ENCODE results near the gene CAPN10. TPM values are rescaled to one million over a fixed set of nuclear protein-coding genes. Genes with fewer than 3 reads are reported as not detected.

The CAPN10 gene
- total and polyA plus RNA-seq, 3 experiments from 2014 or later: 19.5 to 40.5 (median 36.1) TPM

DNA sequence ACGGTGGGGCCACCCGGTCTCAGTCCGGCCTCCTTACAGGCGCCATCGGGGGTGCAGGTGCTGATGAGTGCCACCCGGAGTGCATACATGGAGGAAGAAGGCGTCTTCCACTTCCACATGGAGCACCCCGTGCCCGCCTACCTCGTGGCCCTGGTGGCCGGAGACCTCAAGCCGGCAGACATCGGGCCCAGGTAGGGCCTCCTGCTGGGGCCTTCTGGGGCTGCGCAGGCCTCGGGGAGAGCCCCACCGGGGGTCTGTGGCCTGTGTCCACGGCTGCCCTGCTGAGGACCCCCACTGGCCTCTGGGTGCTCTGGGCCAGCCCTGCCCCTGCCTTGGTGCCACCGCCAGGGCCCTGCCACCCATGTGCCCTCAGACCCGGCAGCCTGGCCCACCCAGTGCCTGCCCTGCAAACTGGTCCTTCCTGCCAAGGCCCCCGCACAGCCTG lies 13.4 kb upstream of the CAPN10 start:
- Mint-ChIP-seq H3K36me3 (peaks cover 0 to 61% (median 2%) of the 10 kb centered on the region in 3 donors), H3K9me3 (no peaks in the 10 kb centered on the region), H3K4me3 (no peak overlapping the region), H3K4me1 (peaks cover 24 to 34% (median 26%) of the 10 kb centered on the region in 3 donors), H3K27me3 (no peaks in the 10 kb centered on the region), H3K27ac (peak overlapping the region in 2 of 8 donors; percentile 15 to 24)
- DNase-seq: peak in 1 of 5 donors; percentile 41
- H3K27ac ChIP-seq (ENCODE audit: low read depth, low read length): no peak overlapping the region
- peaks cover 29% of the 10 kb centered on the region for H3K4me1 ChIP-seq (ENCODE audit: insufficient read depth, low read length)
- H3K4me3 ChIP-seq (ENCODE audit: low read length): no peak overlapping the region
- H3K27me3 ChIP-seq (ENCODE audit: insufficient read depth, low read length, poor library complexity, severe bottlenecking): no peaks in the 10 kb centered on the region
- POLR2A ChIA-PET: interaction anchor here (2.1 kb wide), 1 partner anchor 13 kb away, joined by 5 read pairs; the partner anchor contains the start of gene CAPN10
- no peaks in the 10 kb centered on the region for H3K9me3 ChIP-seq (ENCODE audit: low read length)
- H3K36me3 ChIP-seq (ENCODE audit: insufficient read depth, low read length): peaks cover 22% of the 10 kb centered on the region
- CTCF ChIA-PET: interaction anchor here (1.3 kb wide), 1 partner anchor 59 kb away, joined by 5 read pairs; no protein-coding TSS in a partner anchor

DNA sequence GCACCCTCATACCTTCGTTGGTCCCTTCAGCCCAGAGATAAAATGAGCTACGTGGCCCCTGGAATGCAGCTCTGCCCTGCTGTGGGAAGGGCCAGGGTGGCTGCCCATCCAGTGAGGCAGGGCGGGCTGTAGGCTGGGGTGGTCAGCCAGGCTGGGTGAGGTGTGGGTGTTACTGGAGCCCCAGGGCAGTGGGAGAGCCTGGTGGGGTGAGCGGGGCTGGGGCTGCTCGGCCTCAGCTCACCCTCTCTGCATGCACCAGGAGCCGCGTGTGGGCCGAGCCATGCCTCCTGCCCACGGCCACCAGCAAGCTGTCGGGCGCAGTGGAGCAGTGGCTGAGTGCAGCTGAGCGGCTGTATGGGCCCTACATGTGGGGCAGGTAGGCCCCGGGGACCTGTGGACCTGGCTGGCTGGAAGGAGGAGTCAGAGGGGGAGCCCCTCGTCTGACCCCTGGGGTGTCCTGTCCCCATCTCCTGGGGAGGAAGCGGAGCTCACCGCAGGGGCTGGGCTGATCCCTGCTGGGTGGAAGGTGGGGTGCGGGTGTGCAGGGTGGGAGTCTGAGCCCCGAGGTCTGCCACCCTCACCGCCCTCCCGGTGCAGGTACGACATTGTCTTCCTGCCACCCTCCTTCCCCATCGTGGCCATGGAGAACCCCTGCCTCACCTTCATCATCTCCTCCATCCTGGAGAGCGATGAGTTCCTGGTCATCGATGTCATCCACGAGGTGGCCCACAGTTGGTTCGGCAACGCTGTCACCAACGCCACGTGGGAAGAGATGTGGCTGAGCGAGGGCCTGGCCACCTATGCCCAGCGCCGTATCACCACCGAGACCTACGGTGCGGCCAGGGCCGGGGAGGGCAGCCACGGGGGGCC lies 12.8 kb upstream of the CAPN10 start:
- POLR2A ChIA-PET: interaction anchor here (2.1 kb wide), 1 partner anchor 12 kb away, joined by 5 read pairs; the partner anchor contains the start of gene CAPN10
- Mint-ChIP-seq H3K4me3 (no peak overlapping the region), H3K4me1 (peaks cover 26 to 38% (median 28%) of the 10 kb centered on the region in 3 donors), H3K27ac (no peak overlapping the region), H3K27me3 (no peaks in the 10 kb centered on the region), H3K9me3 (no peaks in the 10 kb centered on the region), H3K36me3 (peaks cover 0 to 66% (median 2%) of the 10 kb centered on the region in 3 donors)
- DNase-seq: peak in 1 of 5 donors; percentile 39
- H3K27me3 ChIP-seq (ENCODE audit: insufficient read depth, low read length, poor library complexity, severe bottlenecking): no peaks in the 10 kb centered on the region
- H3K27ac ChIP-seq (ENCODE audit: low read depth, low read length): no peak overlapping the region
- no peaks in the 10 kb centered on the region for H3K9me3 ChIP-seq (ENCODE audit: low read length)
- no peak overlapping the region for H3K4me3 ChIP-seq (ENCODE audit: low read length)
- CTCF ChIA-PET: interaction anchor here (1.3 kb wide), 1 partner anchor 60 kb away, joined by 5 read pairs; no protein-coding TSS in a partner anchor
- peaks cover 22% of the 10 kb centered on the region for H3K36me3 ChIP-seq (ENCODE audit: insufficient read depth, low read length)
- peaks cover 33% of the 10 kb centered on the region for H3K4me1 ChIP-seq (ENCODE audit: insufficient read depth, low read length)

DNA sequence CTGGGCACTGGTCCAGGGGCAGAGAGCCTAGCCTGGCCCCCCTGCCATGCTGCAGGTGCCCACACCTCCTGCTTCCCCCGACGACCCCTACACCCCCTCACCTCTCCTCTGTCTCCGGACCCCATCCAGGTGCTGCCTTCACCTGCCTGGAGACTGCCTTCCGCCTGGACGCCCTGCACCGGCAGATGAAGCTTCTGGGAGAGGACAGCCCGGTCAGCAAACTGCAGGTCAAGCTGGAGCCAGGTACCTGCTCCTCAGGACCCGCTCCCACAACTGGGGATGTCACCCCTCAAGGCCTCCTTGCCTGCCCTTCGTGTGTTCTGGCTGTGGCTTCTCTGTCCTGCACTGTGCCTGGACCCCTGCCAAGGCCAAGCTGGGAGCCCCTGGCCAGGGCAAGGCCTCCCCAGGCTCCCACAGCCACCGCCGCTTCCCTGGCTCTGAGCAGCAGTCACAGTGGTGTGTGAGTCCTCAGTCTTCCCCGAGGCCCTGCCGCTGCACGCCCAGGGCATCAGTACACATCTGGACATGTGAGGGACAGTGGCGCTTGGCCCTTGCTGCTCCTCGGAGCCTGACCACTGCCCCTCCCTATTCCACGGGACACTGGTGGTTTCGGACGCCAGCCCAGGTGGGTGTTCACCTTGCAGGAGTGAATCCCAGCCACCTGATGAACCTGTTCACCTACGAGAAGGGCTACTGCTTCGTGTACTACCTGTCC lies 12.0 kb upstream of the CAPN10 start:
- DNase-seq: peak in 1 of 5 donors; percentile 41
- CTCF ChIA-PET: interaction anchor here (1.6 kb wide), 1 partner anchor 8 kb away, joined by 3 read pairs; no protein-coding TSS in a partner anchor
- H3K27me3 ChIP-seq (ENCODE audit: insufficient read depth, low read length, poor library complexity, severe bottlenecking): no peaks in the 10 kb centered on the region
- H3K27me3 Mint-ChIP-seq: no peaks in the 10 kb centered on the region
- no peak overlapping the region for H3K27ac ChIP-seq (ENCODE audit: low read depth, low read length)
- no peaks in the 10 kb centered on the region for H3K9me3 Mint-ChIP-seq
- H3K4me3 ChIP-seq (ENCODE audit: low read length): no peak overlapping the region
- H3K4me1 Mint-ChIP-seq: peaks cover 28 to 41% (median 33%) of the 10 kb centered on the region in 3 donors
- H3K4me3 Mint-ChIP-seq: no peak overlapping the region
- peaks cover 22% of the 10 kb centered on the region for H3K36me3 ChIP-seq (ENCODE audit: insufficient read depth, low read length)
- POLR2A ChIA-PET: interaction anchor here (2.1 kb wide), 1 partner anchor 12 kb away, joined by 5 read pairs; the partner anchor contains the start of gene CAPN10
- no peaks in the 10 kb centered on the region for H3K9me3 ChIP-seq (ENCODE audit: low read length)
- peaks cover 0 to 65% (median 2%) of the 10 kb centered on the region in 3 donors for H3K36me3 Mint-ChIP-seq
- no peak overlapping the region for H3K27ac Mint-ChIP-seq
- H3K4me1 ChIP-seq (ENCODE audit: insufficient read depth, low read length): peaks cover 36% of the 10 kb centered on the region

DNA sequence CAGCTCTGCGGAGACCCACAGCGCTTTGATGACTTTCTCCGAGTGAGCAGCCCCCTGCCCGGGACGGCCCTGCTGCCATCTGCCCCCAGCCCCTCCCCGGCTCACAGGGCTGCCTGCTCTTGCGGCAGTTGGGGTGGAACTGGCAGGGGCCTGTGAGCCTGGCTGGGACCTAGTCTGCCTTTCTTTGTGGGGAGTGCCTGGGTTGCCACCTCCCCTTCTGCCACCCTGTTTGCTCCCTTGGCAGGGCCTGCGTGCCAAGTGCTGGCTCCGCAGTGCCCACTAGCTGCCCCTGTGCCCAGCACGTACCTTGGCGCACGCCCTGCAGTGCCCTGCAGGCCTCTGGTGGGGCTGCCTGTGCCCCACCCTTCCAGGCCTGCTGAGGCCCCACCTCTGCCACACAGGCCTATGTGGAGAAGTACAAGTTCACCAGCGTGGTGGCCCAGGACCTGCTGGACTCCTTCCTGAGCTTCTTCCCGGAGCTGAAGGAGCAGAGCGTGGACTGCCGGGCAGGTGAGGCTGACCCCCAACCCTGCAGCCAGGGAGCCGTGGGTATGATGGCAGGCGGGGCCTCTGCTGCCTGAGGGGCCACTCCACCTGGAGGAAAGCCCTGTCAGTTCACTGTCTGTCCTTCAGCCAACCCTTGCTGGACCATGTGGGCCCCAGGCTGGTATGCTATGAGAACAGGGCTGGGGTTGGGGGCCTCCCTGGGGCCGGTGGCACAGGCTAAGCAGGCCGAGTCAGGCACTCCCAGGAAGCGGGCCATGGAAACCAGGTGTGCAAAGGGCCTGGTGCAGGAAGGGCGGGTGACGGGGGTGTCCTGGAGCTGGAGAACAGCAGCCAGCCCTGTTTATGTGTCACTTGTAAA lies 11.2 kb upstream of the CAPN10 start:
- Mint-ChIP-seq H3K4me3 (no peak overlapping the region), H3K27me3 (no peaks in the 10 kb centered on the region), H3K27ac (peak overlapping the region in 2 of 8 donors; percentile 56 to 75), H3K36me3 (peaks cover 0 to 69% (median 2%) of the 10 kb centered on the region in 3 donors), H3K9me3 (no peaks in the 10 kb centered on the region), H3K4me1 (peaks cover 29 to 41% (median 33%) of the 10 kb centered on the region in 3 donors)
- Histone ChIP-seq H3K4me3 (ENCODE audit: low read length) (no peak overlapping the region), H3K4me1 (ENCODE audit: insufficient read depth, low read length) (peaks cover 36% of the 10 kb centered on the region), H3K36me3 (ENCODE audit: insufficient read depth, low read length) (peaks cover 22% of the 10 kb centered on the region), H3K9me3 (ENCODE audit: low read length) (no peaks in the 10 kb centered on the region), H3K27ac (ENCODE audit: low read depth, low read length) (no peak overlapping the region), H3K27me3 (ENCODE audit: insufficient read depth, low read length, poor library complexity, severe bottlenecking) (no peaks in the 10 kb centered on the region)
- ChIA-PET CTCF (interaction anchor here (0.6 to 1.6 kb wide), 2 partner anchors 8 to 10 kb away, joined by 3 read pairs; no protein-coding TSS in a partner anchor), POLR2A (no interaction called here)
- no peak for DNase-seq

DNA sequence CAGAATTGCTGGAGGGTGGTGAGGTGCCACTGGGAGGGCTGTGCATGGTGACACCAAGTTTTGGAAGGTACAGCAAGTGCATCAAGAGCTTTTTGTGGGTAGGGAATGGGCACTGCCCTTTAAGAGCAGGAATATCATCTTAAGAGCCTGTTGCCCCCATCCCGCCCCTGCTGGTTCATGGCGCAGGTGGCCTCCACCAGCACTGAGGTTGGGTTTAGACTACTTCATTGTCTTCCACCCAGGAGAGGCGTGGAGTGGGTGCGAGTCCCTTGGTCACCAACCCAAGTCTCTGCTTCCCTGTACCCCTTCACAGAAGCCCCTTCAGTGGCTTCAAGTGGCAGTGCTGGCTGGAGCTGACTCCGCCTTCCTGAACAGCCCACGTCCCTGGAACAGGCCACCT lies 10.5 kb upstream of the CAPN10 start:
- no peak overlapping the region for H3K4me3 Mint-ChIP-seq
- Histone ChIP-seq H3K27me3 (ENCODE audit: insufficient read depth, low read length, poor library complexity, severe bottlenecking) (no peaks in the 10 kb centered on the region), H3K9me3 (ENCODE audit: low read length) (no peaks in the 10 kb centered on the region), H3K4me1 (ENCODE audit: insufficient read depth, low read length) (peaks cover 31% of the 10 kb centered on the region), H3K4me3 (ENCODE audit: low read length) (no peak overlapping the region), H3K36me3 (ENCODE audit: insufficient read depth, low read length) (peaks cover 22% of the 10 kb centered on the region), H3K27ac (ENCODE audit: low read depth, low read length) (no peak overlapping the region)
- H3K4me1 Mint-ChIP-seq: peaks cover 26 to 40% (median 36%) of the 10 kb centered on the region in 3 donors
- CTCF ChIA-PET: interaction anchor here (0.8 to 1.6 kb wide), 2 partner anchors 9 to 11 kb away, joined by 3 read pairs; no protein-coding TSS in a partner anchor
- peak overlapping the region in 3 of 8 donors; percentile 43 to 75 (median 56) for H3K27ac Mint-ChIP-seq
- H3K9me3 Mint-ChIP-seq: no peaks in the 10 kb centered on the region
- DNase-seq: no peak
- POLR2A ChIA-PET: no interaction called here
- H3K36me3 Mint-ChIP-seq: peaks cover 4 to 65% (median 6%) of the 10 kb centered on the region in 3 donors
- H3K27me3 Mint-ChIP-seq: no peaks in the 10 kb centered on the region

DNA sequence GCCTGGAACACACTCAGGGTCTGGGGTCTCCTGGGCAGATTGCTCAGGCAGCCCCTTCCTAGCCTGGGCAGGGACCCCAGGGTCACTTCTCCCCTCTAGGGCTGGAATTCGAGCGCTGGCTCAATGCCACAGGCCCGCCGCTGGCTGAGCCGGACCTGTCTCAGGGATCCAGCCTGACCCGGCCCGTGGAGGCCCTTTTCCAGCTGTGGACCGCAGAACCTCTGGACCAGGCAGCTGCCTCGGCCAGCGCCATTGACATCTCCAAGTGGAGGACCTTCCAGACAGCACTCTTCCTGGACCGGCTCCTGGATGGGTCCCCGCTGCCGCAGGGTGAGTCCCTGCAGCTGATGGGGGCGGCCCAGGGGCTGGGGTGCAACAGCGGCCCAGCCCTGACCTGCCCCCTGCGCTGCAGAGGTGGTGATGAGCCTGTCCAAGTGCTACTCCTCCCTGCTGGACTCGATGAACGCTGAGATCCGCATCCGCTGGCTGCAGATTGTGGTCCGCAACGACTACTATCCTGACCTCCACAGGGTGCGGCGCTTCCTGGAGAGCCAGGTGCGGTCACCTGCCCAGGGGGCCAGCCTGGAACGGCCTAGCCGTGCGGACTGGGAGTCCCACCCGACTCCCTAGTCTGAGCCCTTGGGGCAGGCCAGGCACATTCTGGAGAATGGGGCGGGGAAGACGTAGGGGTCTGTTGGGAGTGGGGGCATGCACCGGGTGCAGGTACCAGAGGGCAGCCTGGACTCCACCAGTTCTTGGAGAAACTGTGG lies 9.9 kb upstream of the CAPN10 start:
- Mint-ChIP-seq H3K27ac (peak overlapping the region in 1 of 8 donors; percentile 43), H3K4me1 (peaks cover 24 to 35% (median 34%) of the 10 kb centered on the region in 3 donors), H3K9me3 (no peaks in the 10 kb centered on the region), H3K4me3 (no peak overlapping the region), H3K36me3 (peaks cover 3 to 61% (median 7%) of the 10 kb centered on the region in 3 donors), H3K27me3 (no peaks in the 10 kb centered on the region)
- POLR2A ChIA-PET: interaction anchor here (2.4 kb wide), 1 partner anchor 10 kb away, joined by 8 read pairs; no protein-coding TSS in a partner anchor
- Histone ChIP-seq H3K4me1 (ENCODE audit: insufficient read depth, low read length) (peaks cover 25% of the 10 kb centered on the region), H3K36me3 (ENCODE audit: insufficient read depth, low read length) (peaks cover 22% of the 10 kb centered on the region), H3K9me3 (ENCODE audit: low read length) (no peaks in the 10 kb centered on the region), H3K4me3 (ENCODE audit: low read length) (no peak overlapping the region), H3K27me3 (ENCODE audit: insufficient read depth, low read length, poor library complexity, severe bottlenecking) (no peaks in the 10 kb centered on the region), H3K27ac (ENCODE audit: low read depth, low read length) (no peak overlapping the region)
- CTCF ChIA-PET: interaction anchor here (0.8 to 1.6 kb wide), 3 partner anchors 10 to 11 kb away, joined by 3 to 5 read pairs (median 3); no protein-coding TSS in a partner anchor
- no peak for DNase-seq

Data from CD8-positive, alpha-beta memory T cell (primary cell).